Gastrocnemius medialis (tissue), 4 donors: Measurements from ENCODE around the gene RAD51B. TPM values are rescaled to one million over a fixed set of nuclear protein-coding genes. Genes with fewer than 3 reads are reported as not detected.

Experiments
- ATAC-seq, 2 donors: fragments of 150-250 bp; one replicate each; pipeline ENCODE4 v1.9.1; 2016
- DNase-seq, 2 donors: peaks; one replicate each; pipeline ENCODE4 v3.0.0-alpha.2; 2019
- H3K27ac ChIP-seq, 4 donors: fragments of 200-600 bp; sonication (generic); 1 replicate in 1 of 4; 2 replicates in 3 of 4; pipeline ENCODE4 v1.5.1; 2016 to 2018; ENCODE audit warnings: mild to moderate bottlenecking in 2 of 4, moderate library complexity in 1 of 4
- H3K27me3 ChIP-seq, 3 donors: fragments of 200-600 bp; sonication (generic) in 2 of 3; 1 replicate in 1 of 3; 2 replicates in 2 of 3; pipeline versions ENCODE4 v1.5.1 to v1.6.0; 2016 to 2019; ENCODE audit warnings: mild to moderate bottlenecking in 1 of 3, moderate library complexity in 1 of 3
- H3K36me3 ChIP-seq, 2 donors: fragments of 200-600 bp; sonication (generic) in 1 of 2; one replicate each; pipeline ENCODE4 v1.5.1; 2017 to 2018
- H3K4me1 ChIP-seq, 2 donors: fragments of 200-600 bp; sonication (generic) in 1 of 2; one replicate each; pipeline ENCODE4 v1.5.1; 2016 to 2017; ENCODE audit warnings: mild to moderate bottlenecking in 2 of 2
- H3K4me3 ChIP-seq, 4 donors: fragments of 200-600 bp; sonication (generic) in 3 of 4; 1 replicate in 1 of 4; 2 replicates in 3 of 4; pipeline ENCODE4 v1.5.1; 2016 to 2019; ENCODE audit warnings: mild to moderate bottlenecking in 2 of 4
- H3K9me3 ChIP-seq, 3 donors: fragments of 200-600 bp; sonication (generic) in 2 of 3; 1 replicate in 1 of 3; 2 replicates in 2 of 3; pipeline ENCODE4 v1.5.1; 2016 to 2019
- CTCF ChIP-seq, 5 experiments: fragments of 450-650 bp in 3 of 5; fragments of 200-600 bp in 2 of 5; sonication (generic) in 2 of 5; IDR thresholded peaks in 4 of 5; conservative IDR thresholded peaks in 1 of 5; 1 replicate in 4 of 5; 2 replicates in 1 of 5; pipeline ENCODE4 v1.5.1; 2016 to 2019; ENCODE audit warnings: antibody characterized with exemption in 5 of 5, mild to moderate bottlenecking in 3 of 5, moderate library complexity in 3 of 5
- POLR2A ChIP-seq, 2 donors: fragments of 450-650 bp; IDR thresholded peaks; one replicate each; pipeline ENCODE4 v1.6.1; 2017; ENCODE audit warnings: antibody characterized with exemption in 2 of 2, mild to moderate bottlenecking in 2 of 2, moderate library complexity in 2 of 2
- in situ Hi-C, 4 donors: fragments of 200-750 bp; cut with MboI; loops; one replicate each; pipeline versions ENCODE4 v1.15.0 to v1.8.0; 2017; ENCODE audit warnings: low sequenced_read_pairs in 4 of 4
- intact Hi-C: fragments of 100-400 bp; cut with DNase I; formaldehyde crosslinking; loops from one replicate; pipeline ENCODE4 v1.15.1; 2023; ENCODE audit warnings: low total_unique reads
- total RNA-seq, 4 donors: library from RNA; depleted of rRNA; stranded (reverse); fragments of >200 nt; gene quantifications; one replicate each; pipeline versions ENCODE4 v1.1.0 to v1.2.3, GENCODE V29; 2016

The RAD51B gene
- total RNA-seq, 4 donors from 2014 or later: 1.6 to 3.3 (median 2.4) TPM

GRCh38 chr14:68103853-68104252, 284.3 kb downstream of the RAD51B start:
- intact Hi-C loops: no loop called here
- no peak for ATAC-seq
- Histone ChIP-seq H3K9me3 (peaks cover 0 to 8% (median 6%) of the 10 kb centered on the region in 3 donors), H3K27me3 (no peaks in the 10 kb centered on the region), H3K4me3 (no peak overlapping the region), H3K36me3 (no peaks in the 10 kb centered on the region), H3K27ac (no peak overlapping the region), H3K4me1 (no peaks in the 10 kb centered on the region)
- DNase-seq: no peak
- in situ Hi-C loops: no loop called here
- TF ChIP-seq POLR2A (IDR thresholded peaks at IDR 0.05) (no peak), CTCF (IDR thresholded peaks at IDR 0.05 in 4 of 5, conservative IDR thresholded peaks at IDR 0.05 in 1 of 5) (no peak)

DNA sequence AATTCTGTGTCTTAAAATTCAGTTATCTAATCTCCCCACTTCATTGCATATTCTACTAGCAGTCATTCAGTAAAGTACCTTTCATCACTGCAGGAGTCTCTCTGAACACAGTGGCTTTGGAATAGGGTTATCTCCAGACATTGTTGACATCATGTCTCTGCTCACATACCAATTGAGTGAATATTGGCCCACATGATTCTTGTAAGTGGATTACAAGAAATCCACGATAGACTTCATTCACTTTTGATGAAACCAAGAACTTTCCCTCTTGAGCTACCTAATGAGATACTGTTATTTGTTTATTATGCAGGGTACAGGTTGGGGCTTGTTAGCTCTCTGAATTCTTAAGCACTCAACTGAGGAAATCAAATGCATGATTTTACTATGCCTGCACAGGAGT, 284.9 kb downstream of the RAD51B start:
- in situ Hi-C loops: no loop called here
- no peak for DNase-seq
- no peak overlapping the region for H3K4me3 ChIP-seq
- intact Hi-C loops: no loop called here
- TF ChIP-seq CTCF (IDR thresholded peaks at IDR 0.05 in 4 of 5, conservative IDR thresholded peaks at IDR 0.05 in 1 of 5) (no peak), POLR2A (IDR thresholded peaks at IDR 0.05) (no peak)
- ATAC-seq: no peak
- H3K9me3 ChIP-seq: peaks cover 0 to 8% (median 6%) of the 10 kb centered on the region in 3 donors
- no peaks in the 10 kb centered on the region for H3K27me3 ChIP-seq
- no peaks in the 10 kb centered on the region for H3K36me3 ChIP-seq
- H3K4me1 ChIP-seq: no peaks in the 10 kb centered on the region
- H3K27ac ChIP-seq: no peak overlapping the region

GRCh38 chr14:68105816-68106215, 286.2 kb downstream of the RAD51B start:
- no peak for DNase-seq

DNA sequence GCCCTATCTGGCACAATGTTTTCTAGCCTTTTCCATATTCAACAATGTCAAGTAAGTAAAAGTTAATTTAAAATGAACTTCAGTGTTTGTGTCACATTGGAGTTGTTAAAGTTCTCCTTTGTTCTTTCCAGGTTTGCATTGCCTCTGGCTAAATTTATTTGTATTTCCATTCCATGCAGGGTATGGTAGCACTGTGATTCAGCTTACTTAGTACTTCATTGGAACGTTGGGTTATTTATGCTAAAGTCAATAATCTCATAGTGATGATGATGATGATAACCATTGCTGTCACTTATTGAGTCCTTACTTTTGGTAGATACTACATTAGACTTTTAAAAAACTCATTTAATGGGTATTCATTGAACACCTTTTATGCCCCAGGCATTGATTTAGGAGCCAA, 286.9 kb downstream of the RAD51B start:
- Histone ChIP-seq H3K4me3 (no peak overlapping the region), H3K27ac (no peak overlapping the region), H3K36me3 (no peaks in the 10 kb centered on the region), H3K9me3 (peaks cover 0 to 8% (median 6%) of the 10 kb centered on the region in 3 donors), H3K27me3 (no peaks in the 10 kb centered on the region), H3K4me1 (peaks cover 0 to 5% of the 10 kb centered on the region in 2 donors)
- DNase-seq (no peak), ATAC-seq (no peak)
- intact Hi-C loops: no loop called here
- in situ Hi-C loops: no loop called here
- TF ChIP-seq CTCF (IDR thresholded peaks at IDR 0.05 in 4 of 5, conservative IDR thresholded peaks at IDR 0.05 in 1 of 5) (no peak), POLR2A (IDR thresholded peaks at IDR 0.05) (no peak)

More at GRCh38 chr14:68105816-68106215, 286.2 kb downstream of the RAD51B start:
- H3K36me3 ChIP-seq: no peaks in the 10 kb centered on the region
- no peak for ATAC-seq
- no peak overlapping the region for H3K27ac ChIP-seq
- peaks cover 0 to 2% of the 10 kb centered on the region in 2 donors for H3K4me1 ChIP-seq
- intact Hi-C loops (no loop called here), in situ Hi-C loops (no loop called here)
- TF ChIP-seq CTCF (IDR thresholded peaks at IDR 0.05 in 4 of 5, conservative IDR thresholded peaks at IDR 0.05 in 1 of 5) (no peak), POLR2A (IDR thresholded peaks at IDR 0.05) (no peak)
- H3K4me3 ChIP-seq: no peak overlapping the region
- peaks cover 0 to 8% (median 6%) of the 10 kb centered on the region in 3 donors for H3K9me3 ChIP-seq
- H3K27me3 ChIP-seq: no peaks in the 10 kb centered on the region

DNA sequence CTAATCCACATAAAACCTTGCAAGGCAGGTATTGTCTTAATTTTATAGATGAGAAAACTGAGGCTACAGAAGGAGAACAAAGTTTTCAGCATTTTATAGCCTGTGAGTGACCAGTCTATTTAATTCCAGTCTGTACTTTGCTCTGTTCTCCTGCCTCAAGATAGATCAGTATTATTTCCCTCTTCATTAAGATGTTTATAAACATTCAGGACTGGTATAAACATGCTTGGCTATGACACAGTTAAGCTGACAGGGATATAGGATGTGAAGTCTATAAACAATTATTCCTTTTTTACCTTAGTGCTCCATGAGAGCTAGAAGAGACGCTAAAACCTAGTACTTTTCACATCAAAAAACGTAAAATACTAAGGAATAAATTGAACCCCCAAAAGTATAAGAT, 287.3 kb downstream of the RAD51B start:
- in situ Hi-C loops: no loop called here
- Histone ChIP-seq H3K4me3 (no peak overlapping the region), H3K27me3 (no peaks in the 10 kb centered on the region), H3K36me3 (no peaks in the 10 kb centered on the region), H3K9me3 (peaks cover 0 to 3% (median 1%) of the 10 kb centered on the region in 3 donors), H3K27ac (no peak overlapping the region), H3K4me1 (peaks cover 0 to 5% of the 10 kb centered on the region in 2 donors)
- TF ChIP-seq POLR2A (IDR thresholded peaks at IDR 0.05): no peak
- no peak for TF ChIP-seq CTCF (IDR thresholded peaks at IDR 0.05 in 4 of 5, conservative IDR thresholded peaks at IDR 0.05 in 1 of 5)
- no peak for DNase-seq
- intact Hi-C loops: no loop called here
- no peak for ATAC-seq
